Mucosa of stomach (tissue), 1 donor: ENCODE measurements around the gene DGKI.

Source experiments
- H3K27me3 ChIP-seq: one replicate; pipeline ENCODE4 v1.7.0; 2013; ENCODE audit warnings: mild to moderate bottlenecking, low read length; ENCODE audit not compliant: control insufficient read depth, insufficient read depth
- H3K36me3 ChIP-seq: one replicate; pipeline ENCODE4 v1.7.0; 2013; ENCODE audit warnings: low read length; ENCODE audit not compliant: control insufficient read depth, insufficient read depth
- H3K4me1 ChIP-seq: one replicate; pipeline ENCODE4 v1.7.0; 2013; ENCODE audit warnings: mild to moderate bottlenecking, low read length; ENCODE audit not compliant: control insufficient read depth, insufficient read depth
- H3K4me3 ChIP-seq: one replicate; pipeline ENCODE4 v1.7.0; 2013; ENCODE audit warnings: low read length
- H3K9ac ChIP-seq: one replicate; pipeline ENCODE4 v1.7.0; 2013; ENCODE audit warnings: mild to moderate bottlenecking, low read length, moderate library complexity
- H3K9me3 ChIP-seq: one replicate; pipeline ENCODE4 v1.7.0; 2013; ENCODE audit warnings: mild to moderate bottlenecking, low read length, moderate library complexity; ENCODE audit not compliant: control insufficient read depth
- donor health status: Pancreatic carcinoma.

Gene DGKI

DNA sequence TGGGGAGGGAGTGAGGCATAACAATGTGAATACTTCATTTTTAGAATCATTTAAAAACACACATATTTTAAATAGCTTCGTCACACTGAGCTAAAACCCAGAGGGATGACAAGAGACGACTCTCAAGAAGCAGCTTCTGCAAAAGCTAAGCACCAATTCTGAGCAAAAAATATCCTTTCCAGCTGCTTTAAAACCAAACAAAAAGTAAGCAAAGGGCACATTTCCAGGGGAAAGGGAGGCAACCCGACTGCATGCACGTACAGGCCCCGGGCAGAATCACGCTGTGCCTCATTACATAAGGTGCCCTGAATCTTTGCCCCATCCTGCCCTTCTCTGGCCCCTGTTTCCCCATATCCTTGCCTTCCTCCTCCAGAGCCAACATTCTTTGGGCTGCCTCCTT is 78.4 kb downstream of the DGKI start:
- H3K4me1 ChIP-seq = no peaks in the 10 kb centered on the region
- no peaks in the 10 kb centered on the region for H3K27me3 ChIP-seq
- no peak overlapping the region for H3K4me3 ChIP-seq
- H3K9me3 ChIP-seq = no peaks in the 10 kb centered on the region
- H3K36me3 ChIP-seq = no peaks in the 10 kb centered on the region
- H3K9ac ChIP-seq = no peak overlapping the region

DNA sequence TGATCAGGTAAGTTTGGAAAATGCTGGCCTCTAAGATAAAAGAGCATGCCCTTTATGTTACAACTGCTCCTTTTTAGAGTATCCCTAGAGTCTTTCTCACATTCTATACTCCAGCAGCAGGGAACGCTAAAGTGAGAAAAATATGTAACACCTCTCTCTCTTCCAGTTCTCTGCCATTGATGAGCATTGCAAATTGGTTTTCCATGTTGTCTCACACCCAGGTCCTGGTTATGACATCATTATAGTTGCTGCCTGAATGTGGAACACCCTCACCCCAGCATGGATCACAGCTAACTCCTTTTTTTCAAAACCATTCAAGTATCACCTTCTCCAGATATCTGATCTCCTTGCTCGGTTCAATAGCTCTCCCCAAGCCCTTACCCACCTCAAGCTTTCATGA is 84.4 kb downstream of the DGKI start:
- Histone ChIP-seq H3K4me1 (no peaks in the 10 kb centered on the region), H3K36me3 (no peaks in the 10 kb centered on the region), H3K27me3 (no peaks in the 10 kb centered on the region), H3K4me3 (no peak overlapping the region), H3K9ac (no peak overlapping the region), H3K9me3 (no peaks in the 10 kb centered on the region)

DNA sequence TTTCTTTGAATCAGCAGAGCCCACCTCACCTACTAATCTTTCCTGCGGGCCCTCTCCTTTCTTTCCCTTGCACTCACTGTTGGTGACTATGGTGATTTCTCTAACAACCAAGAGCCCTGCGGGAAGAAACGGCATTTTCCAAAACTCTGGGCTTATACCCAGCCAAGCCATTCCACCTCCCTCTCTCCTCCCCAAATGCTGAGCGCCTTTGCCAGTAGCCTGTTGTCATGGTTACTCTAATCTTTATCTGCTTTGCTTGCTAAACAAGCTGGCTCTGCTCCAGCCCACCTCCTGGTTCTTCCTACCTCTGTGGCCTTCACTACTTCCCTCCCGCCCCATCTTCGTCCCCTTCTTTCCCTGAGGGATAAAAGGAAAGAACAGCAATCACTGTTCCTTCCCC is 86.7 kb downstream of the DGKI start:
- H3K4me3 ChIP-seq = no peak overlapping the region
- no peaks in the 10 kb centered on the region for H3K36me3 ChIP-seq
- no peaks in the 10 kb centered on the region for H3K4me1 ChIP-seq
- no peaks in the 10 kb centered on the region for H3K9me3 ChIP-seq
- no peak overlapping the region for H3K9ac ChIP-seq
- H3K27me3 ChIP-seq = no peaks in the 10 kb centered on the region

DNA sequence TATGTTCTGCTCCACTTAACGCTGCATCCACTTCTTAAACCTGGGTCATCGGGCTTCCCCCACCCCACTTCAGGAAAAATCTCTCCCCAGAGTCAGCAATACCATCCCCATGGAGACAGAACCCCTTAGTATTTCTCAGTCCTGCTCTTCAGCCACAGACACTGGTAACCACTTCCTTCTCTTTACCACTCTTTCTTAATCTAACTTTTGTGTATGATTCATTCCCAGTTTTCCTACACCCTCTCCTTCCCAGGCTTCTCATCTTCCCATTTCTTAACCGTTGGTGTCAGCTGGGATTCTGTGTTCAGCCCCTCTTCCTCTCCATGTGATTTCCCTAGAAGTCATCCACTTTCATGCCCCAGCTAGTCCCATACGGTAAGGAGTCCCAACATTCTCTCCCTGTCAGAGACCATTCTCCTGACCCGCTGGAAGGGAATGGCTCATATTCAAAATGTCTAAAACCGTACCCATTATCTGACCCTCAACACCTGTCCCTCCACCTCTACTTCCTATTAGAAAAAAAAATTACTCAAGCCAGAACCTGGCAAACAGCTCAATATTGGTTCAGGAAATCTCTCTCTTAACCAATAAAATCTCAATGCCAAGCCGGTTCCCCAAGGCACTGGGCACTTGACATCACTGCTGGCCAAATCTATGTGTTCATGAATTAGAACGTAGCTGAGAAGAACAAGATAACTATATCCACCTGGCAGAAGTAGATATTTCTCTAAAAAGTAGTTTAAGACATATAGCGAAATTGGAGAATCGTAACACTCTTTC is 89.4 kb downstream of the DGKI start:
- Histone ChIP-seq H3K4me1 (no peaks in the 10 kb centered on the region), H3K27me3 (no peaks in the 10 kb centered on the region), H3K36me3 (no peaks in the 10 kb centered on the region), H3K9me3 (no peaks in the 10 kb centered on the region), H3K9ac (no peak overlapping the region), H3K4me3 (no peak overlapping the region)

DNA sequence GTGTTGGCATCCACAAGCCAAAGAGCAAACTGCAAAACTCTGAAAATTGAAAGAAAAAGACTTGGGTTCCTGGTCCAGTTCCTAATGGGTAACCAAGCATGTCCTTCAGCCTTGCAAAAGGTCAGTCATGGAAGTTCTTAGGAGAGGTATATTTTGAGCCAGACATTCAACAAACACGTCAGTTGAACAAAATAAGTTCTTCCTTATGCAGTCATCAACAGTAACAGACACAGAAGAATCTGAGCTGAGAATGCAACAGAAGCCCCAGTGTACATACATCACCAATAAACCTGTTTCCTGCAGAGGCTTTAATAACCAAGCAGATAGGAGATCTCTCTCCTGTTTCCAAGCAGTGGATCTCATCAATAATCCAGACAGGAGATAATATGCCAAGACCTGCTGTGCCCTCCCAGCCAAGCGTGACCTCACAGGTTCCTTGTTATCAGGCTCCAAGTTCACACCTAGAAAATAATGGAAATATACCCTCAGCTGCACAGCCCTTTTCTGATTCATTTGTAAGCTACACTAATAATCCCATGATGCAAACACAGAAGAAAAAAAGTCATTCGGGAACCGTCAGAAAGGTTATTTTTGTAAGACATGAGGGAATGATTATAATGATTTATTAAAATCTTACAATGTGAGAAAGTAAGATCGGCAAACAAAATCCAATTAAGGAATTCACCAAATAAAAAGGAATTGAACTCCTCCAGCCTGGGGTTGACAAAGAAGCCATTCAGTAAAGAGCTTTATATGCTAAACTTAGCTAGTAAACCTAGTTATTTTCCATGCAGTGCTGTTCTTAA is 90.7 kb downstream of the DGKI start:
- Histone ChIP-seq H3K27me3 (no peaks in the 10 kb centered on the region), H3K4me3 (no peak overlapping the region), H3K9ac (no peak overlapping the region), H3K4me1 (no peaks in the 10 kb centered on the region), H3K9me3 (no peaks in the 10 kb centered on the region), H3K36me3 (no peaks in the 10 kb centered on the region)

DNA sequence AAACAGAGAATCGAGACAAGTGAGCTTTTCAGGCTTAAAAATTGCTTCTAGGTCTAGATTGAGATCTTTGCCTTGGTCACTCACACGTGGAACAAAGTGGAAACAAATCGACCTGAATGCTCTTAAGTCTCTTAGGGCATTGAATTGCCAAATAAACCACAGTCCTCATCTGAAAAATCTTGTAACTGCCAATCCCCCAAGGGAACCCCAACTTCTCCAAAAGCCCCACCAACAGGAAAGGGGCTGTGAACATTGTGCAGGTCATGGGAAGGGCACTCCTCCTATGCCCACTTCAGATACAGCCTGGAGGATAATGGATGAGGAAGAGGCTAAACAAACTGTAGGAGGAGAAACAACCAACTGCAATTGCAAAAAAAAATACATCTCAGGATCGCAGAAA is 91.3 kb downstream of the DGKI start:
- no peak overlapping the region for H3K9ac ChIP-seq
- H3K27me3 ChIP-seq = no peaks in the 10 kb centered on the region
- H3K36me3 ChIP-seq = no peaks in the 10 kb centered on the region
- H3K9me3 ChIP-seq = no peaks in the 10 kb centered on the region
- no peak overlapping the region for H3K4me3 ChIP-seq
- no peaks in the 10 kb centered on the region for H3K4me1 ChIP-seq

DNA sequence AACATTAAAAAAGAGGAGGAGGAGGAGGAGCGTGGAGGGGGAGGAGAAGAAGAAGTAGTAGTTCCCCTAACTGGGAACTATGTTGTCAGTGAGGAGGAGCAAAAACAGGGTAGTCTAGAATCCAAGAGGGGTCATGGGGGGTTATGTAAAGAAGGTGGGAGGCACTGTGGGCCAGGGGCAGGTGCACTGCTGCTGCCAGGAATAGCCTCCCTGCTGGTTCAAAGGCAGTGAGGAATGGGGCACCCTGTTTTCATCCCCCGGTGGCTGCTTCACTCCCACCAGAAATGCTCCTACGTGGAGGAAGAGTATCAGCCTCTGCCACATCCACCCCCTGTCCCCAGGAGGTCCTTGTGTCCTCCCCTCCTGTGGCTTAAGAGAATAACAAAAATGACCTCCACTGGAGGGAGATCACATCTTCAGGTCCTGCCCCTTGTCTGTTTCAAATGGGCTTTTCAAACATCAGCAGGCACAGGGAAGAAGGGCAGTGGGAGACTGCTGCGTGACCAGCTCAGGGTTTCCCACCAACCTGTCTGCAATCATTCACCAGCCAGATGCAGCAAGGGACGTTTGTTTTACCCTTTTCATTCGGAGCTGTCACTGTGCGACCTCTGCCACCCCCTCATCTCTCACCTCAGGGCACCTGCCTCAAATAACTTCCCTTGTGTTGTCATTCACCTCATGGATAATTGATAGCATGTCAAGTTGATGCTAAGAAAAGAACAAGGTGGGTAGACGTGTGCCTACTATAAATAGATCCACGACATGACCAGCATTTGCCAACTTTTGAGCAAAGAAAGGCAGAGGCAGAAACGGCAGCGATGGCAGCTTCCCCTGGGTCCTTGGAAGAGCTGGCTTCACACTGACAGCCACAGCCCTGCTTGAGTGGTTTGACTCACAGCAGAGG is 92.6 kb downstream of the DGKI start:
- Histone ChIP-seq H3K4me1 (no peaks in the 10 kb centered on the region), H3K36me3 (no peaks in the 10 kb centered on the region), H3K9me3 (no peaks in the 10 kb centered on the region), H3K9ac (no peak overlapping the region), H3K27me3 (no peaks in the 10 kb centered on the region), H3K4me3 (no peak overlapping the region)

DNA sequence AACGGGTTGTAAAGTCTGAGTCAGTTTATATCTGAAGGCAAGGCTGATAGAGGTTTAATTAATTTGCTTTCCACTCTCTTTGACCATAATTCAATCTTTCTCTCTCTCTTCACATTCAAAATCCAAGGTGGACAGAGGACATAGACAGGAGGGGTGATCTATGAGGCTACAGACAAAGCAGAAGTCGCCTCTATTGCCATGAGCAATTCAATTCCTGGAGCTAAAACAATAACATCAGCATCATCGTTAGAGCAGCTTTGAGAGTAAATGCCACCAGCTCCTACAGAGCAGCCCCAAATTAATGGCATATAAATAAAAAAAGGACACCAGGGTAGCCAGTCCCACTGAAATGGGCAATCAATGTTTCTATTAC is 93.2 kb downstream of the DGKI start:
- no peaks in the 10 kb centered on the region for H3K4me1 ChIP-seq
- H3K4me3 ChIP-seq = no peak overlapping the region
- H3K9me3 ChIP-seq = no peaks in the 10 kb centered on the region
- H3K9ac ChIP-seq = no peak overlapping the region
- no peaks in the 10 kb centered on the region for H3K36me3 ChIP-seq
- no peaks in the 10 kb centered on the region for H3K27me3 ChIP-seq

DNA sequence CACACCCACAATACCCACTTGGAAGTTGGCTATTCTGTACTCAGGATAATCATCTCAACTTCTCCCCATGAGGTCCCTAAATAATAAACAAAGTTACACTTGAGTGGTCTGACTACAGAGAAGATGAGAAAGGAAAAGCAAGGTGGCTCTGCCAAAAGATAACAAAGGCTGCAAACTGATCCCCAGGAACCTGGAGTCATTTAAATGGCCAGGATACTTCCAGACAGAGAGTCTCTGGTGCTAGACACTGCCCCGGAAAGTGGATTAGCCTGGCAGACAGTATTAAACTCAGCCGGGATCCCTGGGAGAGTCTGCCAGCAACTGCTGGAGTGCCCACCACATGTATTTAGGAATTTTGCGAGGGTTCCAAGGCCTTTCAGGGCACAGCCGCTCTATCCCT is 93.7 kb downstream of the DGKI start:
- H3K27me3 ChIP-seq = no peaks in the 10 kb centered on the region
- no peaks in the 10 kb centered on the region for H3K4me1 ChIP-seq
- H3K4me3 ChIP-seq = no peak overlapping the region
- no peaks in the 10 kb centered on the region for H3K36me3 ChIP-seq
- H3K9ac ChIP-seq = no peak overlapping the region
- no peaks in the 10 kb centered on the region for H3K9me3 ChIP-seq

DNA sequence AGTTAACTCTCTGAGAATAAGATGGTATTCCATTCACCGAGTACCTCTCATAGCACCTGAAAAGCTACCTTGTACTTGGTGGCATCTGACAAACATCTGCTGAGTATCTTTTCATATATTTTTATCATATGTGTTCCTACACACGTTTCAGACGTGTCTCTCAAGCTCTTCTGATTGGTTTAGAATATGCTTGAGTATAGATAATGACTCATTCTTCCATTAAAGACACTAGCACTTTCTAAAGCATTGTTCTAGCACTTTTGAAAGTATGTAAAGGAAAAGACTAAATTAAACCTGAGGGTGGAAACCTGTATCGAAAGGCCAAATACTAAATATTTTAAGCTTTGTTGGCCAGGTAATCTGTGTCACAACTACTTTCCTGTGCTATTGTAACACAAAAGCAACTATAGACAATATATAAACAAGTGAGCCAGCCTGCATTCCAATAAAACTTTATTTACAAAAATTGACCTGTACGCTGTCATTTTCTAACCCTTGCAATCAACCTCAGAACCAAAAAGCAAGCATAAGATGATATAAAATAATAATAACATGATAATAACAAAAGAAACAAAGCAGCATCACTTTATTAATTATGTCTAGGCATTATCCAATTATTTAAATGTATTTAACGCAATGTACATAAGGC is 95.3 kb downstream of the DGKI start:
- Histone ChIP-seq H3K4me1 (no peaks in the 10 kb centered on the region), H3K36me3 (no peaks in the 10 kb centered on the region), H3K4me3 (no peak overlapping the region), H3K27me3 (no peaks in the 10 kb centered on the region), H3K9me3 (no peaks in the 10 kb centered on the region), H3K9ac (no peak overlapping the region)

DNA sequence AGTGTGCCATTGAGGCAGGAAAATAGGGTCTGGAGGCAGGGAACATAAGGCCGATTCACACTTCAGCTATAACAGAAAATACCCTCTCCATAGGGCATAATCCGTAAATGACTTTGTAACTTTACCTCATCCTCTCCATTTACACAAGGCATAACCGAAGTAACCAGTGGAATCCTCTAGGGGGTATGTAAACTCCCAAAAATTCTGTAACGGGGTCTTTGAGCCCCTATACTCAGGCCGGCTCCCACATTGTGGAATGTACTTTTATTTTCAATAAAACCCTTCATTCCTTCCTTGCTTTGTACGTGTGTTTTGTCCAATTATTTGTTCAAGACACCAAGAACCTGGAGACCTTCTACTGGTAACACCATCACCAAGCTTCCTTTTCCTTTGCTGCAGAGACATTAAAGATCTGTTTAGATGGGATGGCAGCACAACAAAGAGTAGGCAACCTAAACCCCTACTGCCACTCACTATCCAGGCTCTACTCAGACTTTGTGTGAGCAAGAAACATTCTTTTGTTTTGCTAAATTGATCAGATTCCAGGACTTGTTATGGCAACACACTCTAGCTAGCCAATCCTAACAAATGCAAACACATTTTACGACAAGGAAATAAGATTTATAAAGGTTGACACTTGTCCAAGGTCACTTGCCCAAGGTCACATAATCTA is 99.3 kb downstream of the DGKI start:
- Histone ChIP-seq H3K27me3 (no peaks in the 10 kb centered on the region), H3K4me3 (no peak overlapping the region), H3K36me3 (no peaks in the 10 kb centered on the region), H3K4me1 (no peaks in the 10 kb centered on the region), H3K9ac (no peak overlapping the region), H3K9me3 (no peaks in the 10 kb centered on the region)
